SW 1271 (cell line): ENCODE data around the gene DNAJB13.

Experiments used
- DNase-seq, 2 experiments: peaks; one replicate each; lab custom pipeline; 2025; lab: John Stamatoyannopoulos, UW

DNAJB13 gene

GRCh38 chr11:74000307-74001133 lies 49.7 kb downstream of the DNAJB13 start:
- DNase-seq, result no peak

GRCh38 chr11:74001822-74002286 lies 51.0 kb downstream of the DNAJB13 start:
- no peak for DNase-seq

DNA sequence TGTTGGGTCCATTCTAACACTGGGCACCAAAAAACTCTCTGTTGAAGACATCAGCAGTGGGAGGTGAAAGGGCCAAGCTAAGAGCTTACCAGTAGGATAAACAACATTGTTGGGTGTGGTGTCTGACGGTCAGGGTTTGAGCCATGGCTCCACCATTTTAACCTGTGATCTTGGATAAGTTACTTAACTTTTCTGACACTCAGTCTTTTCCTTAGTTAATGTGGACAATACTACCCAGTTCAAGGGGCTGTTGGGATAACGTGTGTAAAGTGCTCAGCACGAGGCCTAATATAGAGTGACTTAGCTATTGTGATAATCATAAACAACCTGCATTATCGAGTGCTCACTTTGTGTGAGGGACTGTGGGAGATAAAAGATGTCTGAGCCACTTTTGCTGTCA lies 52.0 kb downstream of the DNAJB13 start:
- no peak for DNase-seq

DNA sequence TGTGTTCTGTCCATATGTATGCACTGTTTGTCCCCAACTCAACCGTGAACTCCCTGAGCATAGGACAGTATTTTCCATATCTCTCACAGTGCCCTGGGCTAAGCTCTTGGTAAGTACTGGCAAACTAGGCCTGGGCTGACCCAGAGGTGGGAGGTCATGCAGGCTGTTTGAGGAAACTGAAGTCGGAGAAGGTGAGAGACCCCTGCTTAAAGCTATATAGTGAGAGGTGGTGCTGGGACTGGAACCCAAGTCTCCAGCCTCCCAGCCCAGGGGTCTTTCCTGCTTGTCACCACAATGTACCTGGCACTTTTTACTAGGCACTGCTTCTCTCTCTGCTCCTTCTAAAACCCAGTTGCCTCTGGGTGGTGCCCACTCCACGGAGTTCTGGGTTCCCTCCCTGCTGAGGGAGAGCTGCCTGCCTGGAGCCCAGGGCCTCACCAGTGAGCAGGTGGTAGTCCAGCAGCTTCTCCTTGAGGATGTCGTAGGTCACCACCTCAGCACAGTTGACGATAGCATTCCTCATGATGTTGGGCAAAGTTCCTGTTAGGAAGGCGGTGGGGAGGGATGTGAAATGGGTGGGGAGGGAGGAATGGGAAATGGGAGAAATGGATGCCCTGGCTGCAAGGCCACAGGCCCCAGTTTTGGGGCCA lies 53.3 kb downstream of the DNAJB13 start:
- no peak for DNase-seq

DNA sequence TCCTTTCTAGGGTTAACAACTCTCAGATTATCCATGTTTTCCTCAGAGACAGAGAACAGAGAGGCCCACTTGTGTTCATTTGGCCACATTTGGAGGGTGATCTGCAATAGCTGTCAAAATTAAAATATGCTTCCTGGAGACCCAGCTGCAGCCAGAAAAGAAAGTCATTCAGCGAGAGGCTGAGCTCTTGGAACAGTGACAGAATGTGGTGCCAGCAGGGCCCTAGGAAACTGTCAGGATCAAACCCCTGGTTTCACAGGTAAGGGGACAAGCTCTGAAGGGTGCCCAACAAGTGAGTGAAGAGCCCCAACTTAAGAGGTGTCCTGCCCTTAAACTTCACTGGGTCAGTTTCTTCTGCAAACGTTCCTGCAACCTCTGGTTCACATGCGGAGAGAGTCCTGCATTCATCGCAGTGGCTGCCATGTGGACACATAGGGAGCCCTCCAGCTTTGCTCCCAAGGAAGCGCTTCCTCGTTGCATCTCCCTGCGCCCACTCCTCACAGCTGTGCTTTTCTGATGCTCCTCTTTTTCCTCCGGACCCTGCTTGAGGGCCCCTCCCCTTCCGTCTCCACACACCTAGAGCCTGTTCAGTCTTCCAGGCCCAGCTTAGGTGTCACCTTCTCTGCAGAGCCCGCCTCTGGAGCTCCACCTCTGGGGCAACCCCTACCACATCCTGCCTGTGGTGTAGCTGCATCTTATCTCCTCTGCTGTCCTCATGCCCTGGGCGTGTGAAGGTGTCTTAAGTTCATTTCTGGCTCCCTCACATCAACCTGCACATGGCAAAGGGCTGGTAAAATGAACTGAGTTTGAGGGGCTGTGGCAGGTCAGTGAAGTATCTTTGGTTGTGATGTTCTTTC lies 54.2 kb downstream of the DNAJB13 start:
- no peak for DNase-seq

GRCh38 chr11:74005721-74006517 lies 55.1 kb downstream of the DNAJB13 start:
- DNase-seq, result no peak

DNA sequence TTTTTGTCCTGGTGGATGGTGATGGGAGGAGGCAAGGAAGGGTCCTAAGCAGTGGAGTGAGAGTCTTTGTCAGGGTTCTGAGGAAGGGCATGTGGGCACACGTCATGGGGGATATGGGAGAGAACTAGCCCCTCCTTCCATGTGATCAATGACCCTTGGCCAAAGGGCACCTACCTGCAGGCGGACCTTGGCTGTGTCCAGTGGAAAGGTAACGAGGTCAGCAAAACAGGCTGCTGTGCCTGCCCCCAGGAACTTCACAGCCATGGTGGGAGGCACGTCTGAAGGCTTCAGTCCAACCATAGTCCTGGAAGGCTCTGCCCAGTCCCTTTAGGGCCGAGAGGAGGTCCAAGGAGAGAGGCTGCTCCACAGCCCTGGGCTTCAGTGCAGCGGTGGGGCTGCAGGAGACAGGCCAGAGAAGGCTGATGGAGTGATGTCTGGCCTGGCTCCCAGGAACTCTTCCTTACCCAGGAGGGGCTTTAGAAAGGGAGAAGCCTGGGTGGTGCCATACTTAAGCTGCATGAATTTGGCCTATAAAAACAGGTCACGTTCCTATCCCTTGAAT lies 56.0 kb downstream of the DNAJB13 start:
- DNase-seq, result no peak

DNA sequence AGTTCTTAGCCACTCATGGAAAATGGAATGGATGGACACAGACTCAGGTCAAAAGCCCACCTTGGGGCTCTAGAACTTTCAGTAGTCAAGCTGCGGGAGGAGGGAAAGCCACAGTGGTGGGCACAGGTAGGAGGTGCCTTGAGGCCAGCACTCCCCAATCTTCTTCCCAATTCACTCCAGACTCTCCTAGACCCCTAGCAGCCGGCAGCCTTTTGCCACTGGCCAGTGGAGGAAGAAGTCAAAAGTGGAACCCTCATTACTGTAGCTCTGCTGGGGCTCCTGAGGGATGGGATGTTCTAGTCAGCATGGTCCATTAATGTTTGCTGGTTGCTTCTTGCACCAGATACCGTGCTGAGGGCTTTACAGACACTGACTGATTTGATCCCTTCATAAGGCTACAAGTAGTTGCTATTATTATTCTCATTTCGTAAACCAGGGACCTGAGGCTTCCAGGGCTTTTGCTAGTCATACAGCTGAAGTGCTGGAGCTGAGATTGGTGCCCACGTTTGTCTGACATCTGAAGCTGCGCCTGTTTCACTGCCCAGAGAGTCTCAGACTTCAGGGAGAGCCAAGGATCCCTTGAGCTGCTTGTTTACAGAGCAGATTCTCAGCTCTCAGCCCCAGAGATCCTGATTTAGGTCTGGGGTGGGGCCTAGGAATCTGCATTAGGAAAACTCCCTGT lies 57.0 kb downstream of the DNAJB13 start:
- DNase-seq, result no peak

DNA sequence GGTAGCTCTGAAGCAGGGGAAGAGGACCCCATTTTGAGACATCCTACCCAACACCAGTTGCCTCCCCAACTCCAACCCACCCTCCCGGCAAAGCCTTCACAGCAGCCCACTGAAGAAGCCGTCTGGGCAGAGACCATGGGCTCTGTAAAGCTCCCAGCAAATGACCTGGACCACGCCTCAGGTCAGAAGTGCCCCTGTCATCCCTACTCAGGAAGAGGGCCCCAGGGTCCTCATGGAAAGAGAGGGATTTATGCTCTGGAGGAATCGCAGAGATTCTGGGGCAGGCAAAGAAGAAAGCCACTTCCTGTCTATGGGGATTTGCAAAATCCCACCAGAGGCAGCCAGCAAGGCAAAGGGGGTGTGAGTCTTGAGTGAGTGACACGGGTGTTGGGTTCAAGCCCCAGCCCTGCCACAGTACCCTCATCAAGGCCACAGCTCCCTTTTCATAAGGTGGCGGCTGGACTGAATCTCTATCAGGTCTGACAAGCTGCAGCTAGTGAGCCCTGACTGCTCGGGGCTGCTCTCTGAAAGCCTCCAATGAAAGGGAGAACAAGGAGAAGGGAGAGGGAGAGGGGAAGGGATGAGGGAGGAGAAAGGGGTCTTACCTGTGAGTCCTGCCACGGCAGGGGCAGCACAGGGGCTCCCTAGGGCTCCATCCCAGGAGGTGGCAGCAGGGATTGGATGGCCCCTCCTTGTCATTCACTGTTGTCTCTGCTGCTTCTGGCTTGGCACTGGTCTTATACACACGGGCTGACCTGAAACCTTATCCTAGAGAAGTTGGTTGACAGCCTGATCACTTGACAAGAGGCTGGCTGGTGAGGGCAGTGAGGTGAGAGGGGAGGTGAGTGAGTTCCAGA lies 57.8 kb downstream of the DNAJB13 start, which contains the start of gene UCP3:
TSS of gene UCP3 (minus strand) at position 713 of the 857 bp plus-strand sequence. CDS start 2,043 bp downstream, outside the sequence.
- no peak for DNase-seq

DNA sequence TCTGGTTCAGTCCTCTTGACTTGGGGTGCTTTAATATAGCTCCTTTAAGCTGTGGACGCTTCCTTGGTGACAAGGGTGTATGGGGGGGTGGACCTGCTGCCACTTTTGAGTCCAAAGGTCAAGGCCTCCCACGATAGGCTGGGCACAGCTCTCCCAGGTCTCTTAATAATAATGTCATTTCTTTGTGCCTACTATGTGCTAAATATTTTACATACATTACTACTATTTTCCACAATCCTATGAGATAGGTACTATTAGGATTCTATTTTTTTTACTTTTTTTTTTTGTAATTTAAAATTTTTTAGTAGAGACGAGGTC lies 58.4 kb downstream of the DNAJB13 start:
- no peak for DNase-seq

DNA sequence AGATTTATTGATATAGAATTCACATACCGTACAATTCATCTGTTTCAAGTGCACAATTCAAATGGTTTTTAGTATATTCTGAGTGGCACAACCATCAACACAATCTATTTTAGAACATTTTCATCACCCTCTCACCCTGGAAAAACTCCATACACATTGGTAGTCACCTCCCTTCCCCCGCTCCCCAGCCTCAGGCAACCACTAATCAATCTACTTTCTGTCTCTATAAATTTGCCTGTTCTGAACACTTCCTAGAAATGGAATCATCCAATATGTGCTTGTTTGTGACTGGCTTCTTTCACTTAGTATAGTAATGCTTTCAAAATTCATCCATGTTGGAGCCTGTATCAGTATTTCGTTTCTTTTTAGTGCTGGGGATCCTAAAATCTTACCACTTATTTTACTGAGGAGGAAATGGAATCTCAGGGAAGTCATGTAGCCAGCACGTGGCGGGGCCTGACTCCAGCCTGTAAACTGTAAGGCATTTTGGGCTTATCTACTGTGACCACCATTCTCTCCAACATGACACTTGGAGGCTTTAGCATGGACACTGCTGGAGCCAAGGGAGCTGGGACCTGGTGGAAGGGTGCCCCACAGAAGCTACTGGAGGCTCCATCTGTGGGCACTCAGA lies 59.0 kb downstream of the DNAJB13 start:
- no peak for DNase-seq

DNA sequence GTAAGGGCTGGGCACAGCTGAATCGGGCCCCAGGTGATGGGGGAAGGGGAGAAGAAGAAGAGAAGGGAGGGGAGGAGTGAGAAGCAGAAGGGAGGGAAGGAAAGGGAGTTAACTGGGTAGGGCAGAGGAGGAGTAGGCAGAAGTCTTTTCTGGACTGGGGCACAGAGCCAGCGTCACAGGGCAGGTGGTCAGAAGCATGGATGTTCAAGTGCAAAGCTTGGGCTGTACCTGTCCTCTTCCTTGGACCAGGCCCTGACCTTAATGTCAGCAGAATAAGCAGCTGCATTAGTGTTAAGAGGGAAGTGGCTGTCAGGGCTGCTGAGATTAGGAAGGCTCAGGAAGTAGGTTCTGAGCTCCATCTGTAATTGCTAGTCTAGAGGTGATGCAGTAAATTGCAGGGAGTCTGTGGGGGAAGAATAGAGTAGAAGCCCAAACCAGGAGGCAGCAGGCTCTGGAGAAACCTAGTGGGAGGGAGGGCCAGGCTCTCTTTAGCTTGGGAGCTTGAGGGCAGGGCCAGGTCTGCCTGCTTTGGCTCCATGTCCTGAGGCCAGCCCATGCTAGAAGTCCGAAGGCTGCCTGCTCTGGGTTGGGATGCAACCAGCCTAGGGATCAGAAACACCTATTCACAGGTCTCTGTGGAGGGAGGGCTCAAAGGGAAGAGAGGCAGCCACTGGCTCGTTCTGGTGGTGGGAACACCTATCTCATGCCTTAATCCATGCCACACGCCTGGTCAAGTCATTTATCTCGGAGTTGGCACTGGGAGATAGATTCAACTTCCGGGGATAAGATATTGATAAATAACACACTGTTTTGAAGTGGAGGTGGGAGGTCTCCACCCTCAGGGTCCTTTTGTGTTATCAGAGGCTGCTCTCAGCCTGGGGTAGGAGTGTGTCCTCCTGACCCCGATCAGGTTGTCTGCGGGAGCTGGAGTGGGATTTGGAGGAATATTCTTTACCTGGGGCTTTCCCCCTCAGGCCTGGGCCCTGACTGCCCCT lies 59.8 kb downstream of the DNAJB13 start:
- DNase-seq, result no peak

GRCh38 chr11:74011360-74012073 lies 60.7 kb downstream of the DNAJB13 start:
- no peak for DNase-seq

DNA sequence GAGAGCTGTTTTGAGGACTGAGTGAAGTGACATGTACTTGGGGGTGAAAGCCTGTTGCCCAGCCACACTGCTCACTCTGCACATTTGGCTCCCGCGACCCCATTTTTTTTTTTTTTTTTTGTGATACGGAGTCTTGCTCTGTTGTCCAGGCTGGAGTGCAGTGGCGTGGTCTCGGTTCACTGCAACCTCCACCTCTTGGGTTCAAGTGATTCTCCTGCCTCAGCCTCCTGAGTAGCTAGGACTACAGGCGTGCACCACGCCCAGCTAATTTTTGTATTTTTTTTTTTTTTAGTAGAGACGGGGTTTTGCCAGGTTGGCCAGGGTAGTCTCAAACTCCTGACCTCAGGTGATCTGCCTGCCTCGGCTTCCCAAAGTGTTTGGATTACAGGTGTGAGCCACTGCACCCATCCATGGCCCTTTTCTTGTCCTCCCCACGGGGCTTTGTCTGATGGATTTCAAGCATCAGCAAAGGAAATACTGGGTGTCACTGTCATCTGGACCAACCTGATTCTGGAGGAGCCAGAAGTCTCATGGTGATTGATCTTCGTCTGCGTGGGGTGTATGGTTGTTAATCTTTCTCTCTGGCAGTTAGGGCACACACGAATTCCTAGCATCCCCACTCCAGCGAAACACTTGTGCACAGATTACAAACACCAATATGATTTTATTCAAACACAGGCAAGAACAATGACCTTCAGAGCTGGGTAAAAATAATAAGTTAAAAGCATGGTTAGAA lies 61.4 kb downstream of the DNAJB13 start:
- DNase-seq, result no peak

DNA sequence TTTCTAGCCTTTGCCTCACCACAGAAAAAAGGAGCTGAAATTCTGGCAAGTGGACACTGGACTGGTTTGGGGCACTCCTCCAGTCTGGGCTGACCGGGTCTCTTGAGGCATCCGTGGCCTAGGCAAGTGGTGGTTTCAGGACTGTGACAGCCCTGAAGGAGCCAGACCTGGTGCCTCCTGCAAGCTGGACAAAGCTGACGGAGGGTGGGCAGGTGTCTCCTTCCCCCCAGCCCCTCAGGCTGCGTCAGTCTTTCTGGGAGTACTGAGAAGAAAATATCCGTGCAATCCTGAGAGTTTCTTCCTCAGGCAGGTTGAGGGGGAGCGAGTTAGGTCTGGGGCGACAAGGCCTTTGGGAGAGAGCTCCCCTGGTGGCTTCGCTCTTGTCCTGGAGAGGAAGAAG lies 62.3 kb downstream of the DNAJB13 start:
- no peak for DNase-seq

DNA sequence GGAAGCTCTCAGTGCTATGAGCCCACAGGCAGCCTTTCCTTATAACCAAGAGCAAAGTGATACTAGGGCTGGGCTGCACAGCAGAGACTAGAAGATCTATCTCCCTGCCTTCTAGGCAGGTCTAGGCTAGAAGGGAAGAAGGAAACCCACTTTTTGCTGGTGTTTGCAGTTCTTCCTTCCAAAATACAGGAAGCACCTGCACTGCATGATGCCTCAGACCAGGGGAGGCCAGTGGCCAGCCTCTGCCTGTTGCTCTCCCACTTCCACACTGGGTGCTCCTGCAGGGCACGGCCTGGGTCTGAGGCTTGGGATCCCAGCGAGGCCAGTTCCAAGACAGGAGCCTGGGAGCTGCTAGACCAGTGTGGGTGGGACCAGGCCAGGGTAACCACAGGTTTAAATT lies 64.1 kb downstream of the DNAJB13 start:
- no peak for DNase-seq
